Activated effector memory CD4-positive, alpha-beta T cell treated with Interleukin-2 at 50 U/mL for 16 hours (primary cell): ENCODE data around the gene PDHB.

Source experiments
- DNase-seq: peaks from one replicate; pipeline ENCODE4 v3.0.0-alpha.2; 2020

PDHB gene

GRCh38 chr3:58394339-58394738, 39.3 kb downstream of the PDHB start:
- DNase-seq = no peak

DNA sequence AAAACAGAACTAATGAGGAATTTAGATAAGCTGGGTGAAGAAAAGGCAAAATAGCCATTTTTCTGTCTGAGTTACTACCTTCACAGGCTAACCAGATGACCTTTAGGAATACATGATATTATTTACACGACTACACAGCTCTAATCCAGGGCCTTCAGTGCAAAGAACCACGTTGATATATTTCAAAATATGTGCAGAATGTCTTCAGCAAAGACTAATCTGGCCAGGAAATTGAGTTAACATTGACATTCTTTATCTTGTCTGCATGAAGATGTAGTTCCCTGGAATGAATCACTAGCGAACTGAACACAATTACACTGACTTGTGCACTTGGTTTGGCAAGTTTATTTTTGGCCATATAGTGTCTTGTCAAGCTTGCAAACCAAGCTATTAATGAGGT, 41.5 kb downstream of the PDHB start:
- no peak for DNase-seq

GRCh38 chr3:58391156-58391865, 42.3 kb downstream of the PDHB start:
- DNase-seq = no peak

DNA sequence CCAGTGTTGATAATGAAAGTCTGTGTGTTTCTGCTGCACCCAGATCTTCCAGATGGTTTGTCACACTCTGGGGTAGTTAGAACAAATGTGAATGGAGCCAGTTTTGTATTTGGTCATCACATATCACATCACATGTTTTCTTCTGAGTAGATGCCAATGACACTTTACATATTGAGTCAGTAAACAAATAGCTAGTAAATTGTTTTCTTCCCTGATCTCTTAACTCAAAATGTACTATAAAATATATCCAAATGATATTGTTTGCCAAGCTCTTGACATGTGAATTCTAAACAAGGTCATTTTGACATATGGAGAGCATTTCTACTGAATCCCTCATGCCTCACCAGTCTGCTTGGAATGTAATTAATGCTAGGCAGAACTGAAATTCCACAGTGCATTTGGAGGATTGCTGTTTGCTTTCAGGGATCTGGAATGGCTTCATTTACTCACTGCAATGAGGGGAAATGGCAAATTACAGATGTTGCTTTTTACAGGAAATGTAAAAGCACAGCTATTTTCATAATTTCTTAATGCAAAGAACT, 45.0 kb downstream of the PDHB start:
- DNase-seq = no peak

GRCh38 chr3:58387650-58388546, 45.7 kb downstream of the PDHB start:
- no peak for DNase-seq

DNA sequence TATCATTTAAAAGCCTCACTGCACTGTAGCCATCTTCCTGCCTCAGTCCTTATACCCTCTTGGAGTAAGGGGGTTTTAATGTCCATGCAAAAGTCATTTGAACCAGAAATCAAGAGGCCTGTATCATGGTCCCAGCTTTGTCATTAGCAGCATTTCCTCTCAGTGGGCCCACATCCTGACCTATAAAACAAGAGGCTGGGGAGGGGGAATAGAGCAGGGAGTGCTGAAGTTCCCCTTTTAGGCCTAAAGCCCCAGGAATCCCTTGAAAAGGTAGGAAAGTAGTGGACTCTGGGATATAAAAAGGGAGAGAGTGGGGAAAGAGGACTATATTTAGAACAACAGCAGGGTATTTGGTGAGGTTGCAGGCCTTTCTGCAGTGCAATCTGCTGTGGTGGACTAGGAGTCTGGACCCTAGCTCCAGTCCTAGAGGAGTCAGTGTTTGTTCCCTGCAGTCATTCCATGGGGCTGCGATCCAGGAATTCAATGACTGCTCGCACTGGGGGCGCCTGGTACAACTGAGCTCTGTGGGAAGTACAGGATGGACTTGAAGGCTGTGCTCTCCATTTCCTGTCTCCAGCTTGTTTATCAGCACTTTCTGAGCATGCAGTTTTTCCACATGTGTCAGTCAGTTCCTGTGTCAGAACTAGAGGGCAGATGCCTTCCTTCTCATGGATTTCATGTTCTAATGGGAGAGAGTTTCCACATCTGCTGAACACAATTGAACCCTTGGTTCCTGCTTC, 46.8 kb downstream of the PDHB start:
- DNase-seq = no peak

GRCh38 chr3:58384381-58385090, 49.1 kb downstream of the PDHB start:
- DNase-seq = no peak

DNA sequence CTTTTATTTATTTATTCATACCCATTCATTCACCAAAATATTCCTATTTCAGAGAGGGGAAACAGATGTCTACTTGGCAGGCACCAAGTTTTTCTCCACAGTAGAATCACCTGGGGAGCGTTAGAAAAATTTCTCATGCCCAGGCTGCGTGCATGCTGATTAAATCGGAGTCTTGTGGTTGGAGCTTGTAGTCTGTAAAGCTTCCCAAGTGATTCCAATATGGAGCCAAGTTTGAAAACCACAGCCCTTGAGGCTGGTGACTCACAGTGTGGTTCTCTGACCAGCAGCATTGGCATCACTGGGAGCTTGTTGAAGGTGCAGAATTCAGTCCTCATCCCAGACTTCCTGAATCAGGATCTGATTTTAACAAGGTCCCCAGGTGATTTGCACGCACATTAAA, 49.7 kb downstream of the PDHB start:
- DNase-seq = no peak

DNA sequence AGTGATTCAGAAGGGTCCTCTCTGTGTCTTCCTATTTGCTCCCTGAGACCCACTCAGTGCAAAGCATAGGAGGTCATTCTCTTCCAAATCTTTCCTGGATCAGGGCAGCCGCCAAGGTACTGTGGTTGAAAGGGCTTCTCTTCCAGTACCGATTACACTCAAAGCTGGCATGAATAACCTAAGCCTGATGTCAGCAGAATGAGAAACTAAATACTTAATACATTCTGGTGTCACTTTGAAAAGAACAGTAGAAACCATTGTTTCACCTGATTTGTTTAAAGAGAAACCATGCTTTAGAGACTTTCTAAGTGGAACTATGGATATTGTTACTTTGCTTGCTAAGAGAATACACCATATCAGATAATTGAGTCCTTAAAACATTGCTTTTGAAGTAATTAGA, 50.2 kb downstream of the PDHB start:
- DNase-seq = no peak

- no peak for DNase-seq
Observed at GRCh38 chr3:58379351-58380073, 54.1 kb downstream of the PDHB start.

DNA sequence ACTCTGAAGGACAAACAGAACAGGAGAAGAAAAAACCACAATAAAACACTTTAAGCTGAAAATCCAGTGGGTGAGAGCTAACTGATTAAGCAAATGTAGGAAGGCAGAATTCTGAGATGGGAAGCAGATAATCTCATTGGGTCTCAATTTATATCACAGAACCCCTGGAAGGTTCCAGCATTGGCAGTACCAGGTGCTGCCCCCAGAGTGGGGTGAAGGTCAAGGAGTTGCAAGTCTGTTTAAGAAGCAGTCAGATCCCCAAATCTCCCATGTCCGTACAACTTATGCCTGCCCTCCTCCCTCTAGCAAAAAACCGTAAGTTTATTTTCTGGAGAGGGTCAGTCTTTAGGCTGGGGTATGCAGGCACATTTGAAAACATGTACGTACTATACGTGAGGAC, 55.9 kb downstream of the PDHB start:
- DNase-seq = no peak
